Sigmoid colon (tissue), 7 donors: ENCODE results near the gene NOP16. TPM values are rescaled to one million over a fixed set of nuclear protein-coding genes. Genes with fewer than 3 reads are reported as not detected.

ENCODE experiments used
- DNase-seq: peaks from one replicate; pipeline ENCODE4 v3.0.0-alpha.2; 2019
- H3K27ac ChIP-seq, 4 donors: fragments of 200-600 bp; sonication (generic); one replicate each; pipeline ENCODE4 v1.5.1; 2016 to 2019; ENCODE audit warnings: mild to moderate bottlenecking in 1 of 4
- H3K27me3 ChIP-seq, 3 donors: fragments of 200-600 bp; sonication (generic); one replicate each; pipeline ENCODE4 v1.5.1; 2019; ENCODE audit warnings: mild to moderate bottlenecking in 1 of 3
- H3K36me3 ChIP-seq, 4 donors: fragments of 200-600 bp; sonication (generic); one replicate each; pipeline ENCODE4 v1.5.1; 2016 to 2019
- H3K4me1 ChIP-seq, 4 donors: fragments of 200-600 bp; sonication (generic); one replicate each; pipeline ENCODE4 v1.5.1; 2017 to 2019
- H3K4me3 ChIP-seq, 4 donors: fragments of 200-600 bp; sonication (generic); one replicate each; pipeline ENCODE4 v1.5.1; 2017 to 2019; ENCODE audit warnings: mild to moderate bottlenecking in 2 of 4, moderate library complexity in 1 of 4
- H3K9me3 ChIP-seq, 4 donors: fragments of 200-600 bp in 3 of 4; sonication (generic) in 3 of 4; one replicate each; pipeline versions ENCODE4 v1.5.1 to v1.6.1; 2013 to 2019
- EP300 ChIP-seq, 4 donors: sonication (generic); formaldehyde crosslinking; IDR thresholded peaks; one replicate each; pipeline ENCODE4 v1.6.1; 2017; ENCODE audit warnings: antibody characterized with exemption in 4 of 4
- POLR2A ChIP-seq, 2 donors: fragments of 450-650 bp; IDR thresholded peaks; one replicate each; pipeline ENCODE4 v1.6.1; 2016; ENCODE audit warnings: antibody characterized with exemption in 2 of 2, mild to moderate bottlenecking in 2 of 2, moderate library complexity in 2 of 2
- POLR2AphosphoS5 ChIP-seq, 4 donors: sonication (generic); formaldehyde crosslinking; IDR thresholded peaks; one replicate each; pipeline ENCODE4 v1.6.1; 2017; ENCODE audit warnings: antibody characterized with exemption in 4 of 4
- WGBS, 2 donors: extraction: QIAGEN DNeasy Blood & Tissue Kit; methylation state at CpG; one replicate each; pipeline ENCODE4 v1.1.7; 2013; 5-methylcytosine and 5-hydroxymethylcytosine counted together
- intact Hi-C: fragments of 100-400 bp; cut with DNase I; formaldehyde crosslinking; loops from one replicate; pipeline ENCODE4 v1.15.1; 2023
- polyA plus RNA-seq, 3 donors: library from polyadenylated mRNA; stranded (reverse); fragments of 200-250 nt; gene quantifications; one replicate each; pipeline ENCODE4 v1.2.3, GENCODE V29; 2013
- small RNA-seq, 3 donors: library from RNA; depleted of rRNA; stranded (forward); fragments of <200 nt; gene quantifications; one replicate each; pipeline ENCODE3, GENCODE V24; 2016
- total RNA-seq, 4 donors: library from RNA; depleted of rRNA; stranded (reverse); fragments of >200 nt; gene quantifications; one replicate each; pipeline ENCODE4 v1.1.0, GENCODE V29; 2016
- TF ChIP-seq, protein P1 (sequence below), 4 experiments: fragments of 450-650 bp in 3 of 4; fragments of 200-600 bp in 1 of 4; IDR thresholded peaks; one replicate each; pipeline ENCODE4 v1.5.1; 2016 to 2019; ENCODE audit warnings: antibody characterized with exemption in 4 of 4, mild to moderate bottlenecking in 3 of 4, moderate library complexity in 2 of 4
- donor health status: healthy with polysubstance abuse.
- donor health status: Bipolar disorder and iron deficiency.
- donor health status: healthy.

The NOP16 gene
- total and polyA plus RNA-seq, 7 donors, result 4.4 to 50.7 (median 17.8) TPM

DNA sequence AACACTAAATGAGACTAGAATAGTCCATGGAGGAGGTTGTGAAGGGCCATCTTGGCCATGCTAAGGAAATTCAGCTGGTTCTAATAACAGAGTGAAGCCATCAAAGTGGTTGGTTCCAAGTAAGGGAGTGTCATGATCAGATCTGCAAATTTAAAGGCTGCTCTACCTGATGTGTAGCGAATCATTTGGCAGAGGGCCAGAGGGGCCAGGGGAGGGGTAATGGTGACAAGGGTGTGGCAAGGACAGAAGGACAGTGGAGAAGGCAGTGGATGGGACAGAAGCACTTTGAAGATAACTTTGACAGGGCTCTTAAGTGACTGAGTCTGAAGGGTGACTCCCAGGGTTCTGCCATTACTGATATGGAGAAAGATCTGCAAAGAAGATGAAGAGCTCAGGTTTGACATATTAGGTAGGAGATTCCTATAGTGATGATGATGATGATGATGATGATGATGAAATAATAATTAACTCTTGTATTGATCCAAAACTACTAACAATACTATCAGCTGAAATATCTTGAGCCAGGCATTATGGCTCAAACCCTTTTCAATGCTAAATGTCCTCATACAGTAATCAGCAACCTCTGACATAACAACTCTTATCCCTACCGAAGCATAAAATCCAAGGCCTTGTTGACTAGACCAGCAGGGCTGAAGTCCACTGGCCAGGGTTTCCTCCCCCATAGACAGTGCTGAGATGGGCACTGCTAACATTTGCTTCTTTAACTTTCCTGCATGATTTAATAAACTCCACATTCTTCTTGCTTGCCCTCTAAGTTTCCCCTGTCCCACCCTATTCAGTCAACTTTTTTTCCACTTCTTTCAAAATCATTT, 46.9 kb downstream of the NOP16 start:
- TF ChIP-seq, protein P1, sequence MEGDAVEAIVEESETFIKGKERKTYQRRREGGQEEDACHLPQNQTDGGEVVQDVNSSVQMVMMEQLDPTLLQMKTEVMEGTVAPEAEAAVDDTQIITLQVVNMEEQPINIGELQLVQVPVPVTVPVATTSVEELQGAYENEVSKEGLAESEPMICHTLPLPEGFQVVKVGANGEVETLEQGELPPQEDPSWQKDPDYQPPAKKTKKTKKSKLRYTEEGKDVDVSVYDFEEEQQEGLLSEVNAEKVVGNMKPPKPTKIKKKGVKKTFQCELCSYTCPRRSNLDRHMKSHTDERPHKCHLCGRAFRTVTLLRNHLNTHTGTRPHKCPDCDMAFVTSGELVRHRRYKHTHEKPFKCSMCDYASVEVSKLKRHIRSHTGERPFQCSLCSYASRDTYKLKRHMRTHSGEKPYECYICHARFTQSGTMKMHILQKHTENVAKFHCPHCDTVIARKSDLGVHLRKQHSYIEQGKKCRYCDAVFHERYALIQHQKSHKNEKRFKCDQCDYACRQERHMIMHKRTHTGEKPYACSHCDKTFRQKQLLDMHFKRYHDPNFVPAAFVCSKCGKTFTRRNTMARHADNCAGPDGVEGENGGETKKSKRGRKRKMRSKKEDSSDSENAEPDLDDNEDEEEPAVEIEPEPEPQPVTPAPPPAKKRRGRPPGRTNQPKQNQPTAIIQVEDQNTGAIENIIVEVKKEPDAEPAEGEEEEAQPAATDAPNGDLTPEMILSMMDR (IDR thresholded peaks at IDR 0.05), result no peak
- TF ChIP-seq POLR2AphosphoS5 (IDR thresholded peaks at IDR 0.05) (no peak), EP300 (IDR thresholded peaks at IDR 0.05) (no peak), POLR2A (IDR thresholded peaks at IDR 0.05) (no peak)
- 65 to 88% methylated on average over 2 of the region's 2 CpGs for WGBS, 2 donors
- intact Hi-C loops, result no loop called here
- Histone ChIP-seq H3K27me3 (no peaks in the 10 kb centered on the region), H3K27ac (no peak overlapping the region), H3K36me3 (peaks cover 0 to 49% (median 16%) of the 10 kb centered on the region in 4 donors), H3K4me3 (no peak overlapping the region), H3K4me1 (no peaks in the 10 kb centered on the region), H3K9me3 (no peaks in the 10 kb centered on the region)
- DNase-seq, result no peak

DNA sequence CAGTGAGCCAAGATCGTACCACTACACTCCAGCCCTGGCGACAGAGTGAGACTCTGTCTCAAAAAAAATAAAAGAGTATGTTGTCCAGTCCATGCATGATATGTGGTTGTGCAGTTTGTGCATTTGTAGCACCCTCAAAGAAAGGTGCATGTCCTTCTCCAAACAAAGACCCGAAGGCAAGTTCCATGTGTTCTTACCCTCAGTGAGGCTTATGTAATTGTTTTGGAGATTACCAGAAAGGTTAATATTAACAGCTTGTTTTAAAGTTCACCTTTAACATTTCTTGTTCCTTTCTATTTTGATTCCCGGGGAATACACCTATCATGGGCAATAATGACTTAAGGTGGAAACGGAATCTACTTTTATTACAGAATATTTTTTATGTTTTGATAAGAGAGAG, 49.1 kb downstream of the NOP16 start:
- Histone ChIP-seq H3K36me3 (peaks cover 0 to 30% (median 7%) of the 10 kb centered on the region in 4 donors), H3K9me3 (no peaks in the 10 kb centered on the region), H3K27ac (no peak overlapping the region), H3K4me3 (no peak overlapping the region), H3K4me1 (no peaks in the 10 kb centered on the region), H3K27me3 (no peaks in the 10 kb centered on the region)
- no peak for DNase-seq
- intact Hi-C loops, result no loop called here
- 81 to 92% methylated on average over 5 of the region's 5 CpGs for WGBS, 2 donors
- no peak for TF ChIP-seq EP300 (IDR thresholded peaks at IDR 0.05)
- TF ChIP-seq, protein P1 (IDR thresholded peaks at IDR 0.05), result no peak
- TF ChIP-seq POLR2AphosphoS5 (IDR thresholded peaks at IDR 0.05), result no peak
- no peak for TF ChIP-seq POLR2A (IDR thresholded peaks at IDR 0.05)

DNA sequence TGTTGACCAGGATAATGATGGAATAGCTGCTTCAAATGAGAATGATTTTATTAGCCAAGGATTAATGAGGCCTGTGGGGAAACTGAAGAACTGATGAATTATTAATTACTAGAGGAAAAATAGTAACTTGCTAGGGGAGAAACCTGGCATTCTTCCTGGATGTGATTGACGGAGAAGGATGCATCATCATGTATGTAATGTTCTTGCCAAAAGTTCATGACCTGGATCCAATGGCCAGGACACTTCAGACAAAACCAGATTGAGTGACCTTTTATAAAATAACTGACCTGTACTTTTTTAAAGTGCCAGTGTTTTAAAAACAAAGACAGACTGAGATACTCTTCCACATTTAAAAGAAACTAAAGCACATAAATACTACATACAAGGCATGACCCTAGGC, 50.5 kb downstream of the NOP16 start:
- Histone ChIP-seq H3K27me3 (no peaks in the 10 kb centered on the region), H3K9me3 (no peaks in the 10 kb centered on the region), H3K4me3 (no peak overlapping the region), H3K27ac (no peak overlapping the region), H3K36me3 (peaks cover 0 to 28% (median 7%) of the 10 kb centered on the region in 4 donors), H3K4me1 (no peaks in the 10 kb centered on the region)
- intact Hi-C loops, result no loop called here
- DNase-seq, result no peak
- TF ChIP-seq, protein P1 (IDR thresholded peaks at IDR 0.05), result no peak
- TF ChIP-seq EP300 (IDR thresholded peaks at IDR 0.05) (no peak), POLR2AphosphoS5 (IDR thresholded peaks at IDR 0.05) (no peak), POLR2A (IDR thresholded peaks at IDR 0.05) (no peak)
- WGBS, 2 donors, result 84 to 91% methylated on average over 1 of the region's 1 CpG

DNA sequence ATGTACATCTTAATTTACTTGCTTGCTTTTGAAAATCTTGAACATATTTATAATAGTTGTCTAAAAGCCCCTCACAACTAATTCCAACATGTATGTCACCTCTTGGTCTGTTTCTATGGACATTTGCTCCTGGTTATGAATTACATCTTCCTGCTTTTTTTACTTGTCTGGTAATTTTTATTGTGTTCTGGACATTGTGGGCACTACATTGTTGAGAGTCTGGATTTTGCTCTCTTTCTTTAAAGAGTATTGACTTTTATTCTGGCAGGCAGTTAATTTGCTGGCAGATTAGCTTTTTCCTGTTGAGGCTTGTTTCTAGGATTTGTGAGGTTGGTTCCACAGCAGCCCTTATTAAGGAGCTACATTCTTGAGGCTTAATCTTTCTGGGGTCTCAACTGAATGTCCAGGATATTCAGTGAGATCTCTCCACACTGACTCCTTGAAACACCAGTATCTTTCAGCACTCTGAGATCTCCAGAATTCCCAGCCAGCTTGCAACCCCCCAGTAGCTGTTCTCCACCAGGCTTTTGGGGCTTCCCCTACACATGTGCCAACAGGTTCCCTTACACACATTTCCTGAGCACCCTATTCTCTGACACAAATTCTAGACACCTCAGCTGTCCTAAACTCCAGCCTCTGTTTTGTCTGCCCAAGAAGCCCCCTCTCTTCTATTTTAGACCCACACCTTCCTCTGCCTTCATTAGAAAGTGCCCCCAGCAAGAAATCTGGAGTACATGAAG, 54.2 kb downstream of the NOP16 start:
- DNase-seq, result no peak
- no peaks in the 10 kb centered on the region for H3K27me3 ChIP-seq

More for the DNA sequence above, 54.2 kb downstream of the NOP16 start:
- Histone ChIP-seq H3K4me3 (no peak overlapping the region), H3K4me1 (no peaks in the 10 kb centered on the region), H3K27ac (no peak overlapping the region), H3K9me3 (no peaks in the 10 kb centered on the region), H3K36me3 (peaks cover 0 to 23% (median 7%) of the 10 kb centered on the region in 4 donors)
- TF ChIP-seq POLR2A (IDR thresholded peaks at IDR 0.05) (no peak), EP300 (IDR thresholded peaks at IDR 0.05) (no peak), POLR2AphosphoS5 (IDR thresholded peaks at IDR 0.05) (no peak)
- TF ChIP-seq, protein P1 (IDR thresholded peaks at IDR 0.05), result no peak
- intact Hi-C loops, result no loop called here

Small RNAs within 50 kb of the gene (small RNA-seq; reads per million reads assigned to genes)
- gene MIR1271, result 0.58 to 1.8 (median 1.7) reads per million in 3 donors

Other genes with a start within 250 kb of the NOP16 start
- 10 to 100 TPM in 2 of 4 donors, 1 to 10 TPM in 2; 6.8 to 26.0 (median 9.3) TPM for gene SIMC1, start 150.2 kb downstream of the NOP16 start, total RNA-seq
- 10 to 100 TPM in 1 of 3 donors, 1 to 10 TPM in 2; 7.9 to 10.2 (median 8.1) TPM for gene SIMC1, start 150.2 kb downstream of the NOP16 start, polyA plus RNA-seq
- 100 to 1,000 TPM in 3 of 4 donors, 10 to 100 TPM in 1; 88.8 to 117 (median 108) TPM for gene KIAA1191, start 26.8 kb downstream of the NOP16 start, total RNA-seq
- gene KIAA1191, start 26.8 kb downstream of the NOP16 start, polyA plus RNA-seq, result 100 to 1,000 TPM in 1 of 3 donors, 10 to 100 TPM in 2; 41.0 to 112 (median 62.5) TPM
- 10 to 100 TPM in 2 of 4 donors, 1 to 10 TPM in 2; 5.6 to 16.9 (median 10.5) TPM for gene ARL10, start 23.1 kb downstream of the NOP16 start, total RNA-seq
- gene ARL10, start 23.1 kb downstream of the NOP16 start, polyA plus RNA-seq, result 1 to 10 TPM in 1 of 3 donors, under 1 TPM in 2; 0.23 to 1.8 (median 0.60) TPM
- 100 to 1,000 TPM; 201 to 249 (median 235) TPM for gene HIGD2A, start 153 bp upstream of the NOP16 start, total RNA-seq
- gene HIGD2A, start 153 bp upstream of the NOP16 start, polyA plus RNA-seq, result 100 to 1,000 TPM; 207 to 457 (median 354) TPM
- gene CLTB, start 27.9 kb upstream of the NOP16 start, total RNA-seq, result 100 to 1,000 TPM; 129 to 163 (median 156) TPM
- 100 to 1,000 TPM; 274 to 403 (median 280) TPM for gene CLTB, start 27.9 kb upstream of the NOP16 start, polyA plus RNA-seq
- 10 to 100 TPM; 18.5 to 24.6 (median 19.1) TPM for gene FAF2, start 59.8 kb upstream of the NOP16 start, total RNA-seq
- 10 to 100 TPM in 1 of 3 donors, 1 to 10 TPM in 2; 4.2 to 19.8 (median 4.4) TPM for gene FAF2, start 59.8 kb upstream of the NOP16 start, polyA plus RNA-seq
- 10 to 100 TPM in 2 of 4 donors, 1 to 10 TPM in 2; 7.6 to 15.0 (median 11.1) TPM for gene RNF44, start 148.8 kb upstream of the NOP16 start, total RNA-seq
- 10 to 100 TPM; 18.0 to 64.0 (median 25.4) TPM for gene RNF44, start 148.8 kb upstream of the NOP16 start, polyA plus RNA-seq
- gene CDHR2, start 160.7 kb upstream of the NOP16 start, total RNA-seq, result 1 to 10 TPM in 1 of 4 donors, under 1 TPM in 1, not detected in 2; 0.71 to 1.1 TPM
- gene CDHR2, start 160.7 kb upstream of the NOP16 start, polyA plus RNA-seq, result 10 to 100 TPM in 2 of 3 donors, 1 to 10 TPM in 1; 9.6 to 57.9 (median 47.9) TPM
- 1 to 10 TPM in 2 of 4 donors, under 1 TPM in 2; 0.33 to 1.6 (median 0.81) TPM for gene GPRIN1, start 221.6 kb upstream of the NOP16 start, total RNA-seq
- 1 to 10 TPM in 1 of 3 donors, under 1 TPM in 2; 0.60 to 1.4 (median 0.69) TPM for gene GPRIN1, start 221.6 kb upstream of the NOP16 start, polyA plus RNA-seq
- 1 to 10 TPM in 1 of 4 donors, not detected in 3; 2.2 TPM for gene SNCB, start 241.9 kb upstream of the NOP16 start, total RNA-seq
- gene SNCB, start 241.9 kb upstream of the NOP16 start, polyA plus RNA-seq, result under 1 TPM in 1 of 3 donors, not detected in 2; 0.23 TPM
- under 1 TPM in 1 of 4 donors, not detected in 3; 0.36 TPM for gene EIF4E1B, start 242.1 kb upstream of the NOP16 start, total RNA-seq
- not detected for gene EIF4E1B, start 242.1 kb upstream of the NOP16 start, polyA plus RNA-seq